ENCODE measurements around the gene RASAL2. TPM values are rescaled to one million over a fixed set of nuclear protein-coding genes. Genes with fewer than 3 reads are reported as not detected.

RASAL2 gene
- total and polyA plus RNA-seq, 2 of the 4 experiments (the other 2 are of a cell fraction), result 13.1 to 20.6 TPM

- no peak overlapping the region for H4K8ac ChIP-seq (ENCODE audit: low read depth in 2 of 2, low read length in 2 of 2)
- H2BK20ac ChIP-seq (ENCODE audit: low read depth, low read length), result no peak overlapping the region
- no peak overlapping the region for H3K4me2 ChIP-seq (ENCODE audit: low read depth, low read length)
- H2AK9ac ChIP-seq (replicated peaks; ENCODE audit: low read depth, low read length, poor library complexity), result no peak overlapping the region
- no peak overlapping the region for H3K27ac ChIP-seq (ENCODE audit: insufficient read depth, low read length)
- no peak overlapping the region for H3K4me3 ChIP-seq (ENCODE audit: insufficient read depth, low read depth, low read length)
- no peak overlapping the region for H3K9ac ChIP-seq (ENCODE audit: low read depth, low read length)
- intact Hi-C loops (cut with micrococcal nuclease) (no loop called here), in situ Hi-C loops (cut with MboI; ENCODE audit: low sequenced_read_pairs) (no loop called here), dilution Hi-C loops (cut with HindIII; ENCODE audit: low sequenced_read_pairs, unreplicated experiment) (no loop called here)
- CTCF ChIA-PET, result no interaction called here
- DNase-seq (no peak), ATAC-seq (ENCODE audit: low read depth) (no peak)
- H2AK5ac ChIP-seq (ENCODE audit: low read depth, low read length), result no peak overlapping the region
- H3K9me3 ChIP-seq (ENCODE audit: control insufficient read depth, insufficient read depth, low read length), result no peaks in the 10 kb centered on the region
- POLR2A ChIA-PET (ENCODE audit: unreplicated experiment), result no interaction called here
- H2BK15ac ChIP-seq (ENCODE audit: low read depth, low read length), result no peak overlapping the region
- H2AFZ ChIP-seq (replicated peaks; ENCODE audit: low read length, poor library complexity), result no peak overlapping the region
- H2BK5ac ChIP-seq (ENCODE audit: low read depth, low read length, poor library complexity, severe bottlenecking), result no peak overlapping the region
- 0 out of 2 replicates have a peak, but pooled peaks cover 3% of the 10 kb centered on the region for H3K9me1 ChIP-seq (ENCODE audit: insufficient read depth, low read length)
- TF ChIP-seq CHD1 (IDR thresholded peaks at IDR 0.05; ENCODE audit: low read depth, low read length) (no peak), CTCF (conservative IDR thresholded peaks at IDR 0.05; ENCODE audit: low read depth, low read length) (no peak), RAD21 (IDR thresholded peaks at IDR 0.05; ENCODE audit: low read length) (no peak), MAZ (IDR thresholded peaks at IDR 0.05; ENCODE audit: borderline replicate concordance, low read depth, low read length) (no peak), NFE2L2 (IDR thresholded peaks at IDR 0.05; ENCODE audit: low read depth, low read length) (no peak), BHLHE40 (IDR thresholded peaks at IDR 0.05; ENCODE audit: low read depth, low read length) (no peak), RFX5 (IDR thresholded peaks at IDR 0.05; ENCODE audit: low read depth, low read length) (no peak)
- H3K23ac ChIP-seq (ENCODE audit: low read depth, low read length), result no peak overlapping the region
- no peaks in the 10 kb centered on the region for H3K27me3 ChIP-seq (ENCODE audit: control insufficient read depth, insufficient read depth, low read length)
- no peak overlapping the region for H4K5ac ChIP-seq (ENCODE audit: low read depth, low read length)
- H3K4ac ChIP-seq (ENCODE audit: low read depth, low read length), result no peak overlapping the region
- H3K14ac ChIP-seq (replicated peaks; ENCODE audit: low read depth, low read length), result no peak overlapping the region
- peaks cover 20 to 37% of the 10 kb centered on the region in 2 experiments for H3K79me1 ChIP-seq (ENCODE audit: low read depth in 1 of 2, low read length in 2 of 2)
- H3K56ac ChIP-seq (ENCODE audit: extremely low read depth, insufficient read depth, low read length), result no peak overlapping the region
- H3K36me3 ChIP-seq (ENCODE audit: control insufficient read depth, insufficient read depth, low read length), result no peaks in the 10 kb centered on the region
- H2BK120ac ChIP-seq (ENCODE audit: low read depth, low read length), result no peak overlapping the region
- no peak overlapping the region for H4K91ac ChIP-seq (ENCODE audit: insufficient read depth, low read depth, low read length)
- no peak overlapping the region for H3K18ac ChIP-seq (ENCODE audit: low read depth, low read length)
- no TSS peak for BruUV-seq (replicated peaks)
- H4K20me1 ChIP-seq (ENCODE audit: insufficient read depth, low read length), result no peaks in the 10 kb centered on the region; the same call in 1 of the 2 replicates
- H3K4me1 ChIP-seq (ENCODE audit: control insufficient read depth, insufficient read depth, low read length), result no peaks in the 10 kb centered on the region
These were observed 21.4 kb downstream of the RASAL2 start for GRCh38 chr1:178115260-178115659.
